Activated T-helper 17 cell treated with anti-CD3 and anti-CD28 coated beads, Interleukin-2, amount 50 U/mL, for 72 hours (primary cell): ENCODE data around the gene EIF4G3. TPM values are rescaled to one million over a fixed set of nuclear protein-coding genes. Genes with fewer than 3 reads are reported as not detected.
"Not testable (repeated sequence)": the region's sequence is repeated elsewhere in the genome, so short reads cannot be mapped to it uniquely, and the experiment has no call there.

Source experiments
- ATAC-seq: fragments of 150-1000 bp; cut with Tn5 transposase; replicated peaks from 2 replicates; pipeline ENCODE4 v1.10.0; 2021; ENCODE audit warnings: mild to moderate bottlenecking, moderate library complexity
- H3K27ac Mint-ChIP-seq: one replicate; pipeline ENCODE4 v1.8.0; 2022; ENCODE audit warnings: mixed read lengths
- H3K27me3 Mint-ChIP-seq: one replicate; pipeline ENCODE4 v1.8.0; 2022; ENCODE audit warnings: mixed read lengths
- H3K36me3 Mint-ChIP-seq: one replicate; pipeline ENCODE4 v1.8.0; 2022; ENCODE audit warnings: low read depth, mild to moderate bottlenecking, mixed read lengths
- H3K4me1 Mint-ChIP-seq: one replicate; pipeline ENCODE4 v1.8.0; 2022; ENCODE audit warnings: mixed read lengths
- H3K4me3 Mint-ChIP-seq: one replicate; pipeline ENCODE4 v1.8.0; 2022; ENCODE audit warnings: mild to moderate bottlenecking, mixed read lengths
- H3K9me3 Mint-ChIP-seq: one replicate; pipeline ENCODE4 v1.8.0; 2022; ENCODE audit warnings: mixed read lengths
- total RNA-seq, 2 donors: library from RNA; stranded (reverse); gene quantifications; one replicate each; pipeline ENCODE4 v1.2.3, GENCODE V29; 2022

The EIF4G3 gene
- total RNA-seq, 2 donors from 2014 or later, result 32.9 to 56.2 TPM

DNA sequence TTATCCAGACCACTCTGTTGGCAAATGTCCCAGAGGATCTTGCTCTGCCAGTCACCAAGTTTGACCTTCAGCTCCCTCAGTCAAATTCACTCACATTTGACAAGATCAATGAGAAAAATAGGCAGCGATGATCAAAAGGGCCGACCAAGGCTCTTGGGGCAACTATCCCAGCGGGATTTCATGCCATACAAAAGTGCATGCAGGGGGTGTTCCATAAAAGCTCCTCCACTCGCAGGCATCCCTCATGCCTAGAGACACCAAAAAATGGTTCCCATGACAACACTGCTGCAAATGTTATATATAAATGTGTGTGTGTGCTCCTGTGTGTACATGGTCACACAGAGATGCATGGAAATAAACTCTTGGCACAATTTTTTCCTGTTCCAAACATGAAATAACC is 16.2 kb upstream of the EIF4G3 start:
- Mint-ChIP-seq H3K36me3 (no peaks in the 10 kb centered on the region), H3K27me3 (peaks cover 15% of the 10 kb centered on the region), H3K27ac (no peak overlapping the region), H3K9me3 (no peaks in the 10 kb centered on the region), H3K4me1 (no peaks in the 10 kb centered on the region), H3K4me3 (no peak overlapping the region)
- no peak for ATAC-seq

GRCh38 chr1:21192284-21192683 is 15.6 kb upstream of the EIF4G3 start:
- Mint-ChIP-seq H3K9me3 (no peaks in the 10 kb centered on the region), H3K4me1 (no peaks in the 10 kb centered on the region), H3K27me3 (peaks cover 15% of the 10 kb centered on the region), H3K4me3 (no peak overlapping the region), H3K36me3 (no peaks in the 10 kb centered on the region), H3K27ac (no peak overlapping the region)
- ATAC-seq, result no peak

GRCh38 chr1:21190771-21191170 is 14.1 kb upstream of the EIF4G3 start:
- not testable (repeated sequence) for H3K4me3 Mint-ChIP-seq, H3K9me3 Mint-ChIP-seq, H3K4me1 Mint-ChIP-seq, ATAC-seq, H3K27ac Mint-ChIP-seq, H3K36me3 Mint-ChIP-seq
- peaks cover 11% of the 10 kb centered on the region for H3K27me3 Mint-ChIP-seq

- Mint-ChIP-seq H3K27me3 (peaks cover 11% of the 10 kb centered on the region), H3K9me3 (no peaks in the 10 kb centered on the region), H3K4me1 (no peaks in the 10 kb centered on the region), H3K27ac (no peak overlapping the region), H3K36me3 (no peaks in the 10 kb centered on the region), H3K4me3 (no peak overlapping the region)
- ATAC-seq, result no peak
Observed at GRCh38 chr1:21189906-21190500, 13.3 kb upstream of the EIF4G3 start.

DNA sequence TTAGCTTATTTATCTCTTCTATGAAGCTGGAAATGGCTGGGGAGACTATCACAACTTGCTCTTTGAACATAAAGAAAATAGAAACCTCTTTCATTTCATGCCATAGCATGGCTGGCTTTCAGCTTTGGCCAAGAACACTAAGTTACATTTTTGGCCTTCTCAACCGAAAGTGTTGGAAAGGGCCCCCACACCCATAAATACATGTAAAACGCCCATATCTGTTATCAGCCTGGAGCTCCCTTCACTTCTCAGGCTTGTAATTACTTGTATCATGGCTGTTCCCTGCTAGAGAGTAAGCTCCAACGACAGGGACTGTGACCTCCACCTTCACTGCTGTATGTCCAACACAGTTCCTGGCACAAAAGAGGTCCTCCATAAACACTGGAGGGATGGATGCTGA is 12.7 kb upstream of the EIF4G3 start:
- no peak for ATAC-seq

GRCh38 chr1:21188235-21188634 is 11.5 kb upstream of the EIF4G3 start:
- no peaks in the 10 kb centered on the region for H3K4me1 Mint-ChIP-seq
- no peak overlapping the region for H3K27ac Mint-ChIP-seq
- H3K9me3 Mint-ChIP-seq, result no peaks in the 10 kb centered on the region
- H3K36me3 Mint-ChIP-seq, result no peaks in the 10 kb centered on the region
- H3K27me3 Mint-ChIP-seq, result peaks cover 6% of the 10 kb centered on the region
- no peak overlapping the region for H3K4me3 Mint-ChIP-seq
- ATAC-seq, result no peak

More for the DNA sequence above, 12.7 kb upstream of the EIF4G3 start:
- no peaks in the 10 kb centered on the region for H3K4me1 Mint-ChIP-seq
- peaks cover 11% of the 10 kb centered on the region for H3K27me3 Mint-ChIP-seq
- no peak overlapping the region for H3K27ac Mint-ChIP-seq
- H3K36me3 Mint-ChIP-seq, result no peaks in the 10 kb centered on the region
- no peak overlapping the region for H3K4me3 Mint-ChIP-seq
- no peaks in the 10 kb centered on the region for H3K9me3 Mint-ChIP-seq

- Mint-ChIP-seq H3K27ac (no peak overlapping the region), H3K27me3 (no peaks in the 10 kb centered on the region), H3K9me3 (no peaks in the 10 kb centered on the region), H3K4me3 (no peak overlapping the region), H3K4me1 (no peaks in the 10 kb centered on the region), H3K36me3 (no peaks in the 10 kb centered on the region)
- ATAC-seq, result no peak
Observed at GRCh38 chr1:21185221-21185731, 8.6 kb upstream of the EIF4G3 start.

DNA sequence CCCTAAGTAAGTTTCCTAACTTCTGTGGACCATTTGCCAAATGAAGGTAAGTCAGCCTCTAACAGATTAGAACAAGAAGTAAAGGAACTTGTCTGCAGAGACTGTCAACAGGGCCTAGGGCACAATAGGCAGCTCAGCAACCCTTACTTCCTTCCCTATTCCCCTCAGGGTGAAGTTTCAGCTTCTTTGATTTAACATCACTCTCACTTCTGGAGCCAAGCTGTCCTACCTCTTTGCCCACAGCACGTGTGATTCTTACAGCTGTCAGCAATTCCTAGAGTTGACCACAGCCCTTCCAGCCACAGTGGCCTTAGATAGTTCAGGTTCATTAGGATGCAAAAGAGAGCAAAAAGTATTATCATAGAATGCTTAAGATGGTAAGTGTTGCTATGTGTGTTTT is 7.6 kb upstream of the EIF4G3 start:
- Mint-ChIP-seq H3K9me3 (no peaks in the 10 kb centered on the region), H3K4me3 (no peak overlapping the region), H3K36me3 (no peaks in the 10 kb centered on the region), H3K27me3 (no peaks in the 10 kb centered on the region), H3K27ac (no peak overlapping the region), H3K4me1 (no peaks in the 10 kb centered on the region)
- ATAC-seq, result no peak

GRCh38 chr1:21182181-21182731 is 5.6 kb upstream of the EIF4G3 start:
- H3K4me1 Mint-ChIP-seq, result no peaks in the 10 kb centered on the region
- no peaks in the 10 kb centered on the region for H3K27me3 Mint-ChIP-seq
- H3K36me3 Mint-ChIP-seq, result no peaks in the 10 kb centered on the region
- ATAC-seq, result no peak
- H3K9me3 Mint-ChIP-seq, result no peaks in the 10 kb centered on the region
- H3K27ac Mint-ChIP-seq, result no peak overlapping the region
- no peak overlapping the region for H3K4me3 Mint-ChIP-seq

DNA sequence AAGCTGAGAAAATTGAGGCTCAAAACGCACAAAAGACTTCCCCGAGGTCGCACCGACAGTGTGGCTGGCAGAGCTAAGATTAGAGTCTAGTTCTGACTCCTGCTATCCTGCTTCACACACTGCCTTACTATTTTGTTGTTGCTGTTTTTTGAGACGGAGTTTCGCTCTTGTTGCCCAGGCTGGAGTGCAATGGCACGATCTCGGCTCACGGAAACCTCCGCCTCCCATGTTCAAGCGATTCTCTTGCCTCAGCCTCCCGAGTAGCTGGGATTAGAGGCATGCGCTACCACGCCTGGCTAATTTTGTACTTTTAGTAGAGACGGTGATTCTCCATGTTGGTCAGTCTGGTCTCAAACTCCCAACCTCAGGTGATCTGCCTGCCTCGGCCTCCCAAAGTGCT is 1.6 kb upstream of the EIF4G3 start:
- ATAC-seq, H3K27me3 Mint-ChIP-seq: not testable (repeated sequence)

GRCh38 chr1:21175670-21176581 is 771 bp downstream of the EIF4G3 start:
- Mint-ChIP-seq H3K4me3 (peak overlapping the region; percentile 81), H3K9me3 (no peaks in the 10 kb centered on the region), H3K36me3 (peaks cover 21% of the 10 kb centered on the region), H3K4me1 (peaks cover 19% of the 10 kb centered on the region), H3K27ac (peak overlapping the region; percentile 91), H3K27me3 (no peaks in the 10 kb centered on the region)
- ATAC-seq, result peak; percentile 12

More for the DNA sequence above, 1.6 kb upstream of the EIF4G3 start:
- H3K36me3 Mint-ChIP-seq, result peaks cover 12% of the 10 kb centered on the region
- peak overlapping the region; percentile 78 for H3K4me3 Mint-ChIP-seq
- not testable (repeated sequence) for H3K27ac Mint-ChIP-seq, H3K9me3 Mint-ChIP-seq
- H3K4me1 Mint-ChIP-seq, result peaks cover 14% of the 10 kb centered on the region

GRCh38 chr1:21175324-21175669 is 1.4 kb downstream of the EIF4G3 start:
- peaks cover 27% of the 10 kb centered on the region for H3K36me3 Mint-ChIP-seq
- H3K27ac Mint-ChIP-seq, result peak overlapping the region; percentile 91
- H3K9me3 Mint-ChIP-seq, result no peaks in the 10 kb centered on the region
- no peak for ATAC-seq
- no peaks in the 10 kb centered on the region for H3K27me3 Mint-ChIP-seq
- H3K4me3 Mint-ChIP-seq, result peak overlapping the region; percentile 81
- H3K4me1 Mint-ChIP-seq, result peaks cover 19% of the 10 kb centered on the region

DNA sequence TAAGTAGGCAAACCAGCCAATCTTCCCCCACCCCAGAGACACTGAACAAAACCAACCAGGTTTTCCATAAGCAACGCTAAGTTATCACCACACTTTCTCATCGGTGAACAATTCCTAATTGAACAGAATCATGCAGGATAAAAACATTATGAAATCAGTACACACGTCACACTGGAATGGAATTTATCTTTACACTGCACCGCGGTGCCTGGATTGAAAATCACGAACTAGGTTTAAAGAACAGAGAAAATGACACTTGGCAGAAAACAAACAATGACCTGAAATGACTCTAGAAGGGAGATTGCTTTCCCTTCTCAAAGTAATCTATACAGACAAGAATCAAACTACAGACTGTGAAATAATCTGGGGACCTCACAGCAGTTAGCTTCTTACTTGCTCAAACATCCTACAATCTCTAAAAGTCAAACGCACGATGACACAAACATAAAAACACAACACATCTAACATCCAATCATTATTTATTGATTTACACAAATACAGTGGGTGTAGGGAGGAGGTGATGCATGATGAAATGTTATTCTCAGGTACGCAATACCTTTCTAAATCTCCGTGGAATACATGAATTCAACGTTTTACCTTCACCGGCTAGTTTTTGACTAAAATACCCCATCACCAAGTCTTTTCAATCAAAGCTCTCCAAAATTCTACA is 1.9 kb downstream of the EIF4G3 start:
- peak overlapping the region; percentile 91 for H3K27ac Mint-ChIP-seq

GRCh38 chr1:21174230-21174629 is 2.5 kb downstream of the EIF4G3 start:
- Mint-ChIP-seq H3K36me3 (peaks cover 29% of the 10 kb centered on the region), H3K27ac (peak overlapping the region; percentile 91), H3K9me3 (no peaks in the 10 kb centered on the region), H3K4me3 (peak overlapping the region; percentile 81), H3K4me1 (peaks cover 19% of the 10 kb centered on the region), H3K27me3 (no peaks in the 10 kb centered on the region)
- no peak for ATAC-seq

More for the DNA sequence above, 1.9 kb downstream of the EIF4G3 start:
- no peaks in the 10 kb centered on the region for H3K27me3 Mint-ChIP-seq
- ATAC-seq, result no peak
- H3K36me3 Mint-ChIP-seq, result peaks cover 29% of the 10 kb centered on the region
- no peaks in the 10 kb centered on the region for H3K9me3 Mint-ChIP-seq
- peak overlapping the region; percentile 81 for H3K4me3 Mint-ChIP-seq
- H3K4me1 Mint-ChIP-seq, result peaks cover 19% of the 10 kb centered on the region
